IMR-90 (cell line): ENCODE results near the gene CYYR1. TPM values are rescaled to one million over a fixed set of nuclear protein-coding genes. Genes with fewer than 3 reads are reported as not detected.

Source experiments
- ATAC-seq: fragments of 200-7000 bp; cut with Tn5 transposase; 2 replicates; pipeline ENCODE4 v1.9.1; 2020; ENCODE audit warnings: low read depth, mild to moderate bottlenecking, moderate library complexity
- BruUV-seq: library from RNA; stranded (reverse); fragments of 400-500 nt; replicated peaks from 2 replicates; lab custom pipeline; 2021; lab: Mats Ljungman, UMichigan
- CTCF ChIA-PET: fragments of 300-600 bp; formaldehyde crosslinking; extraction: SDS; loops from one replicate; lab custom pipeline; 2021; ENCODE audit warnings: antibody characterized with exemption; lab: Yijun Ruan, JAX
- POLR2A ChIA-PET: fragments of 300-600 bp; sonication (Branson Sonifier 250); formaldehyde crosslinking; loops from one replicate; lab custom pipeline; 2022; ENCODE audit warnings: antibody characterized with exemption; ENCODE audit not compliant: unreplicated experiment; lab: Charles Lee
- DNase-seq: peaks from one replicate; pipeline ENCODE4 v3.0.0; 2013
- H2AFZ ChIP-seq: replicated peaks from 2 replicates; pipeline ENCODE3; 2013; ENCODE audit warnings: low read length, mild to moderate bottlenecking; ENCODE audit not compliant: poor library complexity
- H2AK5ac ChIP-seq: 2 replicates; pipeline ENCODE4 v1.6.1; 2013; ENCODE audit warnings: low read depth, low read length, inconsistent platforms
- H2AK9ac ChIP-seq: replicated peaks from 2 replicates; pipeline ENCODE3; 2013; ENCODE audit warnings: mild to moderate bottlenecking, low read depth, low read length, moderate library complexity; ENCODE audit not compliant: poor library complexity
- H2BK120ac ChIP-seq: 2 replicates; pipeline ENCODE4 v1.6.1; 2013; ENCODE audit warnings: low read depth, low read length, inconsistent platforms
- H2BK15ac ChIP-seq: 3 replicates; pipeline ENCODE4 v1.6.1; 2013; ENCODE audit warnings: low read depth, low read length, inconsistent platforms
- H2BK20ac ChIP-seq: 2 replicates; pipeline ENCODE4 v1.6.1; 2013; ENCODE audit warnings: low read depth, mild to moderate bottlenecking, inconsistent platforms, low read length, moderate library complexity
- H2BK5ac ChIP-seq: 2 replicates; pipeline ENCODE4 v1.6.1; 2013; ENCODE audit warnings: mild to moderate bottlenecking, low read depth, low read length, inconsistent platforms; ENCODE audit not compliant: poor library complexity, severe bottlenecking
- H3K14ac ChIP-seq: replicated peaks from 2 replicates; pipeline ENCODE4 v1.6.1; 2013; ENCODE audit warnings: low read depth, low read length, inconsistent platforms
- H3K18ac ChIP-seq: 2 replicates; pipeline ENCODE4 v1.6.1; 2013; ENCODE audit warnings: low read depth, low read length, control low read depth
- H3K23ac ChIP-seq: 2 replicates; pipeline ENCODE4 v1.6.1; 2013; ENCODE audit warnings: low read depth, low read length, inconsistent platforms
- H3K27ac ChIP-seq: 2 replicates; pipeline ENCODE4 v1.5.1; 2013; ENCODE audit warnings: mild to moderate bottlenecking, control low read depth, low read length; ENCODE audit not compliant: insufficient read depth
- H3K27me3 ChIP-seq: 2 replicates; pipeline ENCODE4 v1.6.1; 2013; ENCODE audit warnings: low read length; ENCODE audit not compliant: control insufficient read depth, insufficient read depth
- H3K36me3 ChIP-seq: 2 replicates; pipeline ENCODE4 v1.6.1; 2013; ENCODE audit warnings: low read length, mixed read lengths; ENCODE audit not compliant: control insufficient read depth, insufficient read depth
- H3K4ac ChIP-seq: 2 replicates; pipeline ENCODE4 v1.6.1; 2013; ENCODE audit warnings: low read depth, low read length, inconsistent platforms
- H3K4me1 ChIP-seq: 2 replicates; pipeline ENCODE4 v1.6.1; 2013; ENCODE audit warnings: low read length, mixed read lengths; ENCODE audit not compliant: control insufficient read depth, insufficient read depth
- H3K4me2 ChIP-seq: 2 replicates; pipeline ENCODE4 v1.6.1; 2013; ENCODE audit warnings: low read depth, mild to moderate bottlenecking, control low read depth, low read length, moderate library complexity
- H3K4me3 ChIP-seq: 2 replicates; pipeline ENCODE4 v1.5.1; 2013; ENCODE audit warnings: low read depth, mild to moderate bottlenecking, control low read depth, low read length, moderate library complexity; ENCODE audit not compliant: insufficient read depth
- H3K56ac ChIP-seq: 2 replicates; pipeline ENCODE4 v1.6.1; 2013; ENCODE audit warnings: low read length, inconsistent platforms; ENCODE audit not compliant: insufficient read depth; ENCODE audit errors: extremely low read depth
- H3K79me1 ChIP-seq, 2 experiments: 2 replicates each; pipeline ENCODE4 v1.6.1; 2013; ENCODE audit warnings: low read length in 2 of 2, inconsistent platforms in 1 of 2, low read depth in 1 of 2
- H3K9ac ChIP-seq: 2 replicates; pipeline ENCODE4 v1.6.1; 2013; ENCODE audit warnings: low read depth, low read length, control low read depth
- H3K9me1 ChIP-seq: 2 replicates; pipeline ENCODE4 v1.6.1; 2013; ENCODE audit warnings: low read length, inconsistent platforms; ENCODE audit not compliant: insufficient read depth
- H3K9me3 ChIP-seq: 2 replicates; pipeline ENCODE4 v1.6.1; 2013; ENCODE audit warnings: low read length; ENCODE audit not compliant: control insufficient read depth, insufficient read depth
- H4K20me1 ChIP-seq: 2 replicates; pipeline ENCODE4 v1.6.1; 2013; ENCODE audit warnings: low read length, inconsistent platforms; ENCODE audit not compliant: insufficient read depth
- H4K5ac ChIP-seq: 2 replicates; pipeline ENCODE4 v1.6.1; 2013; ENCODE audit warnings: mild to moderate bottlenecking, low read depth, low read length, control low read depth
- H4K8ac ChIP-seq, 2 experiments: 2 replicates each; pipeline ENCODE4 v1.6.1; 2013; ENCODE audit warnings: low read depth in 2 of 2, low read length in 2 of 2, control low read depth in 1 of 2, inconsistent platforms in 1 of 2
- H4K91ac ChIP-seq: 2 replicates; pipeline ENCODE4 v1.6.1; 2013; ENCODE audit warnings: low read depth, low read length, inconsistent platforms; ENCODE audit not compliant: insufficient read depth
- FOS ChIP-seq: fragments of 150-350 bp; IDR thresholded peaks from 2 replicates; pipeline ENCODE4 v1.6.1; 2016; ENCODE audit warnings: low read depth, low read length
- MAFK ChIP-seq: IDR thresholded peaks from 2 replicates; pipeline ENCODE4 v1.6.1; 2012; ENCODE audit warnings: low read depth, low read length, improper control_type of control experiment
- MAZ ChIP-seq: IDR thresholded peaks from 2 replicates; pipeline ENCODE4 v1.6.1; 2012; ENCODE audit warnings: low read depth, mild to moderate bottlenecking, low read length, improper control_type of control experiment, moderate library complexity, borderline replicate concordance
- RCOR1 ChIP-seq: IDR thresholded peaks from 2 replicates; pipeline ENCODE4 v1.6.1; 2012; ENCODE audit warnings: mild to moderate bottlenecking, low read length, improper control_type of control experiment; ENCODE audit not compliant: insufficient replicate concordance
- WGBS, 2 experiments: methylation state at CpG; one replicate each; pipeline versions ENCODE4 v1.1.5 to v1.1.7; 2013; ENCODE audit warnings: missing lambda C conversion rate in 2 of 2; ENCODE audit not compliant: insufficient read length in 1 of 2; ENCODE audit errors: extremely low coverage in 2 of 2; 5-methylcytosine and 5-hydroxymethylcytosine counted together
- dilution Hi-C: fragments of 300-500 bp; cut with HindIII; formaldehyde crosslinking; loops from one replicate; pipeline ENCODE4 v1.14.3; 2018; ENCODE audit warnings: low sequenced_read_pairs; ENCODE audit not compliant: unreplicated experiment
- in situ Hi-C: fragments of 300-500 bp; cut with MboI; formaldehyde crosslinking; loops from 3 replicates; pipeline ENCODE4 v1.14.3; 2019; ENCODE audit warnings: low sequenced_read_pairs, inconsistent platforms, mixed read lengths
- intact Hi-C: fragments of 100-400 bp; cut with micrococcal nuclease; formaldehyde crosslinking; loops from 2 replicates; pipeline ENCODE4 v1.10.0; 2022
- polyA plus RNA-seq, 3 experiments: library from polyadenylated mRNA; depleted of rRNA; stranded (reverse); fragments of >200 nt; gene quantifications; 2 replicates each; pipeline ENCODE4 v1.2.3, GENCODE V29; 2012; ENCODE audit warnings: low replicate concordance in 1 of 3
- total RNA-seq: library from RNA; depleted of rRNA; stranded (reverse); fragments of >200 nt; gene quantifications from 2 replicates; pipeline ENCODE4 v1.2.3, GENCODE V29; 2012

The CYYR1 gene
- total and polyA plus RNA-seq, 2 of the 4 experiments (the other 2 are of a cell fraction): not detected

- H2BK15ac ChIP-seq: no peak overlapping the region
- no peak for ATAC-seq
- no peak overlapping the region for H3K9ac ChIP-seq
- H4K91ac ChIP-seq: no peak overlapping the region
- H3K9me1 ChIP-seq: no peaks in the 10 kb centered on the region
- H3K4me3 ChIP-seq: no peak overlapping the region
- no peak for TF ChIP-seq MAFK
- no peak for TF ChIP-seq MAZ
- TF ChIP-seq FOS: no peak
- TF ChIP-seq RCOR1: no peak
- H2AK9ac ChIP-seq: no peak overlapping the region
- in situ Hi-C loops: no loop called here
- H3K23ac ChIP-seq: no peak overlapping the region
- ChIA-PET POLR2A (no interaction called here), CTCF (no interaction called here)
- H3K14ac ChIP-seq: no peak overlapping the region
- WGBS, 2 experiments: no CpG with 5 or more reads among the region's 3 CpGs
- no peak for DNase-seq
- no peak overlapping the region for H2AK5ac ChIP-seq
- no peak overlapping the region for H2BK120ac ChIP-seq
- H3K9me3 ChIP-seq: 0 out of 2 replicates have a peak, but pooled peaks cover 2% of the 10 kb centered on the region
- H4K8ac ChIP-seq: no peak overlapping the region
- no peaks in the 10 kb centered on the region for H3K79me1 ChIP-seq
- H4K20me1 ChIP-seq: no peaks in the 10 kb centered on the region
- no peak overlapping the region for H3K56ac ChIP-seq
- no peak overlapping the region for H3K4me2 ChIP-seq
- H3K18ac ChIP-seq: no peak overlapping the region
- no peaks in the 10 kb centered on the region for H3K36me3 ChIP-seq
- intact Hi-C loops: no loop called here
- no peak overlapping the region for H3K27ac ChIP-seq
- no peak overlapping the region for H4K5ac ChIP-seq
- no TSS peak for BruUV-seq
- no peak overlapping the region for H2BK20ac ChIP-seq
- no peak overlapping the region for H3K4ac ChIP-seq
- H2AFZ ChIP-seq: no peak overlapping the region
- H3K27me3 ChIP-seq: no peaks in the 10 kb centered on the region
- dilution Hi-C loops: no loop called here
- H2BK5ac ChIP-seq: no peak overlapping the region
- no peaks in the 10 kb centered on the region for H3K4me1 ChIP-seq
Measured at GRCh38 chr21:26461500-26461899, 111.6 kb downstream of the CYYR1 start.
